Endothelial cell (in vitro differentiated cells): ENCODE data around the gene MYH9. TPM values are rescaled to one million over a fixed set of nuclear protein-coding genes. Genes with fewer than 3 reads are reported as not detected.

ENCODE experiments used
- DNase-seq: peaks from one replicate; pipeline ENCODE4 v3.0.0; 2021; ENCODE audit warnings: low spot score
- H3K27ac Mint-ChIP-seq: one replicate; pipeline ENCODE4 v1.8.0; 2021; ENCODE audit warnings: mixed read lengths, inconsistent platforms; ENCODE audit not compliant: unreplicated experiment
- H3K27me3 Mint-ChIP-seq: one replicate; pipeline ENCODE4 v1.8.0; 2021; ENCODE audit warnings: mild to moderate bottlenecking, moderate library complexity, mixed read lengths, inconsistent platforms; ENCODE audit not compliant: unreplicated experiment
- H3K36me3 Mint-ChIP-seq: one replicate; pipeline ENCODE4 v1.8.0; 2021; ENCODE audit warnings: mild to moderate bottlenecking, low read depth, mixed read lengths, inconsistent platforms; ENCODE audit not compliant: unreplicated experiment
- H3K4me1 Mint-ChIP-seq: one replicate; pipeline ENCODE4 v1.8.0; 2021; ENCODE audit warnings: mild to moderate bottlenecking, mixed read lengths, inconsistent platforms; ENCODE audit not compliant: unreplicated experiment
- H3K4me3 Mint-ChIP-seq: one replicate; pipeline ENCODE4 v1.8.0; 2021; ENCODE audit warnings: mild to moderate bottlenecking, mixed read lengths, inconsistent platforms; ENCODE audit not compliant: unreplicated experiment
- H3K9me3 Mint-ChIP-seq: one replicate; pipeline ENCODE4 v1.8.0; 2021; ENCODE audit warnings: mixed read lengths, inconsistent platforms; ENCODE audit not compliant: unreplicated experiment
- CTCF ChIP-seq: fragments of 200-600 bp; sonication (generic); IDR thresholded peaks from one replicate; pipeline ENCODE4 v1.5.0; 2021; ENCODE audit warnings: antibody characterized with exemption; ENCODE audit not compliant: unreplicated experiment
- total RNA-seq: library from RNA; stranded (reverse); fragmentation: NEBNext Ultra II Directional; extraction: Animal tissue kit (Norgen Biotek cat#: 25700); gene quantifications from one replicate; pipeline ENCODE4 v1.2.1, GENCODE V29; 2021; ENCODE audit not compliant: unreplicated experiment

MYH9 gene
- total RNA-seq, 1 donor from 2014 or later, result 931 TPM

- TF ChIP-seq CTCF, result no peak
Measured at GRCh38 chr22:36319595-36320497, 67.9 kb downstream of the MYH9 start.

GRCh38 chr22:36318442-36318841, 69.3 kb downstream of the MYH9 start:
- H3K27me3 Mint-ChIP-seq, result peaks cover 17% of the 10 kb centered on the region
- no peak for DNase-seq
- H3K9me3 Mint-ChIP-seq, result no peaks in the 10 kb centered on the region
- H3K36me3 Mint-ChIP-seq, result peaks cover 59% of the 10 kb centered on the region
- peak overlapping the region; percentile 62 for H3K4me3 Mint-ChIP-seq
- peak overlapping the region; percentile 52 for H3K27ac Mint-ChIP-seq
- TF ChIP-seq CTCF, result no peak
- peaks cover 15% of the 10 kb centered on the region for H3K4me1 Mint-ChIP-seq

More at GRCh38 chr22:36319595-36320497, 67.9 kb downstream of the MYH9 start:
- H3K4me3 Mint-ChIP-seq, result peak overlapping the region; percentile 45
- DNase-seq, result no peak
- H3K9me3 Mint-ChIP-seq, result no peaks in the 10 kb centered on the region
- H3K27me3 Mint-ChIP-seq, result peaks cover 20% of the 10 kb centered on the region
- H3K27ac Mint-ChIP-seq, result peak overlapping the region; percentile 70
- peaks cover 16% of the 10 kb centered on the region for H3K4me1 Mint-ChIP-seq
- peaks cover 63% of the 10 kb centered on the region for H3K36me3 Mint-ChIP-seq

- H3K36me3 Mint-ChIP-seq, result peaks cover 53% of the 10 kb centered on the region
- peaks cover 15% of the 10 kb centered on the region for H3K4me1 Mint-ChIP-seq
- peak overlapping the region; percentile 89 for H3K27ac Mint-ChIP-seq
- DNase-seq, result no peak
- TF ChIP-seq CTCF, result no peak
- peaks cover 17% of the 10 kb centered on the region for H3K27me3 Mint-ChIP-seq
- no peak overlapping the region for H3K4me3 Mint-ChIP-seq
- no peaks in the 10 kb centered on the region for H3K9me3 Mint-ChIP-seq
Measured at GRCh38 chr22:36317658-36318271, 70.0 kb downstream of the MYH9 start.

- Mint-ChIP-seq H3K27me3 (peaks cover 14% of the 10 kb centered on the region), H3K36me3 (peaks cover 55% of the 10 kb centered on the region), H3K4me1 (peaks cover 15% of the 10 kb centered on the region), H3K4me3 (peak overlapping the region; percentile 47), H3K9me3 (no peaks in the 10 kb centered on the region), H3K27ac (peak overlapping the region; percentile 89)
- no peak for TF ChIP-seq CTCF
- no peak for DNase-seq
Measured at GRCh38 chr22:36316419-36316818, 71.3 kb downstream of the MYH9 start.

GRCh38 chr22:36315325-36315724, 72.4 kb downstream of the MYH9 start:
- Mint-ChIP-seq H3K27me3 (peaks cover 8% of the 10 kb centered on the region), H3K27ac (peak overlapping the region; percentile 91), H3K4me1 (peaks cover 15% of the 10 kb centered on the region), H3K36me3 (peaks cover 55% of the 10 kb centered on the region), H3K4me3 (peak overlapping the region; percentile 71), H3K9me3 (no peaks in the 10 kb centered on the region)
- no peak for TF ChIP-seq CTCF
- DNase-seq, result no peak
